Testis (tissue), 3 donors: ENCODE data around the gene IL23A. TPM values are rescaled to one million over a fixed set of nuclear protein-coding genes. Genes with fewer than 3 reads are reported as not detected.

Source experiments
- DNase-seq: peaks from one replicate; pipeline ENCODE4 v3.0.0-alpha.2; 2019
- H3K27ac ChIP-seq, 2 donors: fragments of 200-600 bp; sonication (generic); one replicate each; pipeline ENCODE4 v1.5.1; 2019
- H3K27me3 ChIP-seq: fragments of 200-600 bp; sonication (generic); one replicate; pipeline ENCODE4 v1.5.1; 2019
- H3K36me3 ChIP-seq: fragments of 200-600 bp; sonication (generic); one replicate; pipeline ENCODE4 v1.5.1; 2017; ENCODE audit warnings: low read depth; ENCODE audit errors: missing control alignments
- H3K4me1 ChIP-seq: fragments of 200-600 bp; sonication (generic); one replicate; pipeline ENCODE4 v1.5.1; 2019
- H3K4me3 ChIP-seq, 2 donors: fragments of 200-600 bp; sonication (generic); one replicate each; pipeline ENCODE4 v1.5.1; 2017 to 2019
- H3K9me3 ChIP-seq: fragments of 200-600 bp; sonication (generic); one replicate; pipeline ENCODE4 v1.5.1; 2017
- CTCF ChIP-seq, 3 experiments: fragments of 450-650 bp in 2 of 3; fragments of 200-600 bp in 1 of 3; sonication (generic) in 1 of 3; IDR thresholded peaks; one replicate each; pipeline ENCODE4 v1.5.1; 2016 to 2019; ENCODE audit warnings: antibody characterized with exemption in 3 of 3, mild to moderate bottlenecking in 2 of 3, moderate library complexity in 1 of 3
- POLR2A ChIP-seq: fragments of 450-650 bp; IDR thresholded peaks from one replicate; pipeline ENCODE4 v1.6.1; 2017; ENCODE audit warnings: antibody characterized with exemption, mild to moderate bottlenecking, moderate library complexity
- WGBS, 2 donors: methylation state at CpG; one replicate each; pipeline ENCODE4 v1.1.5; 2018; 5-methylcytosine and 5-hydroxymethylcytosine counted together
- intact Hi-C: fragments of 100-400 bp; cut with DNase I; formaldehyde crosslinking; loops from one replicate; pipeline ENCODE4 v1.15.1; 2023; ENCODE audit warnings: low total_unique reads
- polyA plus RNA-seq: library from polyadenylated mRNA; stranded (reverse); fragments of 350-450 nt; fragmentation: Illumina TruSeq; extraction: RNeasy Lipid Tissue Mini Kit (QIAGEN cat#74804); gene quantifications from one replicate; pipeline ENCODE4 v1.2.3, GENCODE V29; 2014; ENCODE audit warnings: low read depth, low replicate concordance; ENCODE audit not compliant: insufficient read depth
- total RNA-seq, 2 donors: library from RNA; depleted of rRNA; stranded (reverse); fragments of >200 nt; gene quantifications; one replicate each; pipeline ENCODE4 v1.2.3, GENCODE V29; 2016

The IL23A gene
- total and polyA plus RNA-seq, 3 donors from 2014 or later, result 8.1 to 34.9 (median 8.4) TPM

- peak; percentile 99 for DNase-seq
- Histone ChIP-seq H3K9me3 (no peaks in the 10 kb centered on the region), H3K27me3 (no peaks in the 10 kb centered on the region), H3K4me3 (peak within 1 kb of the TSS; percentile 68 to 75), H3K36me3 (no peaks in the 10 kb centered on the region), H3K27ac (peak within 1 kb of the TSS; percentile 92 to 94), H3K4me1 (peaks cover 11% of the 10 kb centered on the region)
- 0 to 1% methylated on average over 37 to 54 of the region's 54 CpGs for WGBS, 2 donors
- intact Hi-C loops, result no loop called here
- TF ChIP-seq CTCF (IDR thresholded peaks at IDR 0.05) (no peak), POLR2A (peak; percentile 41)
These were observed 21.4 kb downstream of the IL23A start, which contains the start of gene STAT2 for GRCh38 chr12:56359851-56360767. Gene STAT2, minus strand, starts transcription at chr12:56360107. Its CDS starts 3,536 bp downstream, at chr12:56356571.

GRCh38 chr12:56361487-56362129, 22.9 kb downstream of the IL23A start:
- intact Hi-C loops, result no loop called here
- H3K27me3 ChIP-seq, result no peaks in the 10 kb centered on the region
- H3K4me1 ChIP-seq, result peaks cover 11% of the 10 kb centered on the region
- no peak overlapping the region for H3K4me3 ChIP-seq
- no peak overlapping the region for H3K27ac ChIP-seq
- DNase-seq, result no peak
- no peaks in the 10 kb centered on the region for H3K9me3 ChIP-seq
- 66 to 81% methylated on average over 8 of the region's 8 CpGs for WGBS, 2 donors
- H3K36me3 ChIP-seq, result no peaks in the 10 kb centered on the region
- TF ChIP-seq POLR2A (no peak), CTCF (IDR thresholded peaks at IDR 0.05) (no peak)

- no peak for DNase-seq
- no peak for TF ChIP-seq CTCF (IDR thresholded peaks at IDR 0.05)
- TF ChIP-seq POLR2A, result no peak
- intact Hi-C loops, result no loop called here
These were observed 23.7 kb downstream of the IL23A start, which contains the start of gene APOF for GRCh38 chr12:56362130-56363059. Gene APOF, minus strand, starts transcription at chr12:56362857. Its CDS starts 112 bp downstream, at chr12:56362745.

GRCh38 chr12:56366948-56367347, 28.3 kb downstream of the IL23A start:
- Histone ChIP-seq H3K4me3 (no peak overlapping the region), H3K4me1 (no peaks in the 10 kb centered on the region), H3K9me3 (no peaks in the 10 kb centered on the region), H3K27ac (no peak overlapping the region), H3K36me3 (no peaks in the 10 kb centered on the region), H3K27me3 (no peaks in the 10 kb centered on the region)
- TF ChIP-seq CTCF (IDR thresholded peaks at IDR 0.05) (no peak), POLR2A (no peak)
- intact Hi-C loops, result no loop called here
- WGBS, 2 donors, result 73 to 80% methylated on average over 3 of the region's 3 CpGs
- no peak for DNase-seq

More at GRCh38 chr12:56362130-56363059, 23.7 kb downstream of the IL23A start, which contains the start of gene APOF:
- H3K27me3 ChIP-seq, result no peaks in the 10 kb centered on the region
- WGBS, 2 donors, result 89 to 93% methylated on average over 10 of the region's 10 CpGs
- H3K4me3 ChIP-seq, result no peak within 1 kb of the TSS
- peaks cover 11% of the 10 kb centered on the region for H3K4me1 ChIP-seq
- H3K27ac ChIP-seq, result no peak within 1 kb of the TSS
- no peaks in the 10 kb centered on the region for H3K9me3 ChIP-seq
- H3K36me3 ChIP-seq, result no peaks in the 10 kb centered on the region
